ENCODE results near the gene RAB27A.

RAB27A gene

DNA sequence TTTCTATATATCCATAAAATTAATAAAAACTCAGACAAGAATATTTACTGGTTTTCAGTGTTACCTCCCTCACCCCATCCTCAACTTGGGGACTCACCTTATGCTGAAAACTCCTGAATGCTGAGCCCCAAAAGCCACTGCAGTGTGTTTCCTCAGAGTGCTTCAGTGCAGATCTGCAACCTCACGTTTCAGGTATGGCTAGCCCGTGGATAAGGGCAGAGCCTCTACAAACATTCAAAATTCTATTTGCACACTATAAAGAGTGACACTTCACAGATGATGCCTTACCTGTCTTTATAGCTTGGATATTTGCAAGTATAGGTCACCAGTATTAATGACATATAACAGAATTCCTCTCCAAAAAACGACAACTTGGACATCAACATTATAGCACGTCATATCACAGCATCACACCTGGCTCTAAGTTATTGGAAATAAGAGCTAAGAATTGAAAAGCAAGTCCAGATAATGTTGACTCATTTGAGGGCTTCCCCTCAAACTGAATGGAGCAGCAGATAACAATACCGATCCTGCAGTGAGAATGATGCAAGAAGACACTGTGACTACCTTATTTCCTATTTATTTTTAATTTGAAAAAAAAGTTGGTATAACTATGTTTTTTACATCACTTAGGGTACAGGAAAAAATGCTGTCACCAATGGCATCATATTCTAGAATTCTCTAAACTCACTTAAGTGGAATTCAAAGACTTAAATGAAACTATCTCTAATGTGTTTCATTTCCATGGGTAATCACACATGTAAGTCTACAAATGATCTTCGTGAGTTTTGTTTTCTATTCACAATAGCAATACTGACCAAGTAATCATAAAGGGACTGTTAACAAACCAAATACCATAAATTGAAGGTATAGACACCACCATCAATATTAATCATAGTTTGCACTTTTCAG is 52.1 kb downstream of the RAB27A start:
- H3K9ac ChIP-seq: no peak overlapping the region
- H3K4me2 ChIP-seq (ENCODE audit: low read length): no peak overlapping the region
- no peak overlapping the region for H3K27ac ChIP-seq
- no peaks in the 10 kb centered on the region for H3K4me1 ChIP-seq
- no peak overlapping the region for H3K4me3 ChIP-seq (ENCODE audit: low read depth, low read length)
- no peak overlapping the region for H2AFZ ChIP-seq
- TF ChIP-seq, protein P1, sequence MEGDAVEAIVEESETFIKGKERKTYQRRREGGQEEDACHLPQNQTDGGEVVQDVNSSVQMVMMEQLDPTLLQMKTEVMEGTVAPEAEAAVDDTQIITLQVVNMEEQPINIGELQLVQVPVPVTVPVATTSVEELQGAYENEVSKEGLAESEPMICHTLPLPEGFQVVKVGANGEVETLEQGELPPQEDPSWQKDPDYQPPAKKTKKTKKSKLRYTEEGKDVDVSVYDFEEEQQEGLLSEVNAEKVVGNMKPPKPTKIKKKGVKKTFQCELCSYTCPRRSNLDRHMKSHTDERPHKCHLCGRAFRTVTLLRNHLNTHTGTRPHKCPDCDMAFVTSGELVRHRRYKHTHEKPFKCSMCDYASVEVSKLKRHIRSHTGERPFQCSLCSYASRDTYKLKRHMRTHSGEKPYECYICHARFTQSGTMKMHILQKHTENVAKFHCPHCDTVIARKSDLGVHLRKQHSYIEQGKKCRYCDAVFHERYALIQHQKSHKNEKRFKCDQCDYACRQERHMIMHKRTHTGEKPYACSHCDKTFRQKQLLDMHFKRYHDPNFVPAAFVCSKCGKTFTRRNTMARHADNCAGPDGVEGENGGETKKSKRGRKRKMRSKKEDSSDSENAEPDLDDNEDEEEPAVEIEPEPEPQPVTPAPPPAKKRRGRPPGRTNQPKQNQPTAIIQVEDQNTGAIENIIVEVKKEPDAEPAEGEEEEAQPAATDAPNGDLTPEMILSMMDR (IDR thresholded peaks at IDR 0.05): no peak
- no peaks in the 10 kb centered on the region for H3K36me3 ChIP-seq (ENCODE audit: control insufficient read depth, insufficient read depth, low read length)
- no peaks in the 10 kb centered on the region for H3K27me3 ChIP-seq (ENCODE audit: control insufficient read depth, insufficient read depth, low read length)
- H3K9me3 ChIP-seq (ENCODE audit: control insufficient read depth, low read length): no peaks in the 10 kb centered on the region
- H3K79me2 ChIP-seq: no peaks in the 10 kb centered on the region

DNA sequence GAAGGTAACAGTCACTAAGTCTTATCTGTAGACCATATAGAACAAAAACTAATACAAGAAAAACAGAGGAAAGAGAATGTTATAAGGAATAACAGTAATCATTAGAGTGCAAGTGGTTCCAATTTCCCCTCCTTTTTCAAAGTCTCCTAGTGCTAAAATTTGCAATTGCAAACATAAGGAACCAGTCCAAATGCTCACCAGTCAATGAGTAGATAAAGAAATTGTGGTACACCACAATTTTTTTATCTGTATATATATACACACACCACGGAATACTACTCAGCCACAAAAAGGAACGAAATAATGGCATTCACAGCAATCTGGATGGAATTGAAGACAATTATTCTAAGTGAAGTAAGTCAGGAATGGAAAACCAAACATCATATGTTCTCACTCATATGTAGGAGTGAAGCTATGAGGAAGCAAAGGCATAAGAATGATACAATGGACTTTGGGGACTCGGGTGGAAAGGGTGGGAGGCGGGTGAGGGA is 54.0 kb downstream of the RAB27A start:
- TF ChIP-seq, protein P1 (IDR thresholded peaks at IDR 0.05): no peak
- no peak overlapping the region for H3K4me3 ChIP-seq (ENCODE audit: low read depth, low read length)
- H3K36me3 ChIP-seq (ENCODE audit: control insufficient read depth, insufficient read depth, low read length): no peaks in the 10 kb centered on the region
- no peaks in the 10 kb centered on the region for H3K4me1 ChIP-seq
- no peak overlapping the region for H3K4me2 ChIP-seq (ENCODE audit: low read length)
- H2AFZ ChIP-seq: no peak overlapping the region
- H3K27ac ChIP-seq: no peak overlapping the region
- no peaks in the 10 kb centered on the region for H3K79me2 ChIP-seq
- H3K9ac ChIP-seq: no peak overlapping the region
- no peaks in the 10 kb centered on the region for H3K9me3 ChIP-seq (ENCODE audit: control insufficient read depth, low read length)
- H3K27me3 ChIP-seq (ENCODE audit: control insufficient read depth, insufficient read depth, low read length): no peaks in the 10 kb centered on the region

DNA sequence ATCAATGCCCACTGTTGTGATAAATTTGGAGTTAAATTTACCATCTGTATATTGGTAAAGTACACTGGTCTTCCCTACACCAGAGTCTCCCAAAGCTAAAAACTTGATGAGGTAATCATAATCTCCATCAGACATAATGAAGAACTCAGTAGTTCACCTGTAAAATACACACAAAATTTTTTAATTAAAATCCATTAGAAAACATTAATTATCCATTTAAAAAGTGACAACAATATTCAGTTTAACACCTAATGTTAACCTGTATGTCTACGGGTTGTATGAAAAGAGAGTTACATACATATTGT is 54.9 kb downstream of the RAB27A start:
- Histone ChIP-seq H3K4me1 (no peaks in the 10 kb centered on the region), H3K4me2 (ENCODE audit: low read length) (no peak overlapping the region), H3K9ac (no peak overlapping the region), H3K36me3 (ENCODE audit: control insufficient read depth, insufficient read depth, low read length) (no peaks in the 10 kb centered on the region), H3K9me3 (ENCODE audit: control insufficient read depth, low read length) (no peaks in the 10 kb centered on the region), H2AFZ (no peak overlapping the region), H3K27me3 (ENCODE audit: control insufficient read depth, insufficient read depth, low read length) (no peaks in the 10 kb centered on the region), H3K79me2 (no peaks in the 10 kb centered on the region), H3K4me3 (ENCODE audit: low read depth, low read length) (no peak overlapping the region), H3K27ac (no peak overlapping the region)
- TF ChIP-seq, protein P1 (IDR thresholded peaks at IDR 0.05): no peak

DNA sequence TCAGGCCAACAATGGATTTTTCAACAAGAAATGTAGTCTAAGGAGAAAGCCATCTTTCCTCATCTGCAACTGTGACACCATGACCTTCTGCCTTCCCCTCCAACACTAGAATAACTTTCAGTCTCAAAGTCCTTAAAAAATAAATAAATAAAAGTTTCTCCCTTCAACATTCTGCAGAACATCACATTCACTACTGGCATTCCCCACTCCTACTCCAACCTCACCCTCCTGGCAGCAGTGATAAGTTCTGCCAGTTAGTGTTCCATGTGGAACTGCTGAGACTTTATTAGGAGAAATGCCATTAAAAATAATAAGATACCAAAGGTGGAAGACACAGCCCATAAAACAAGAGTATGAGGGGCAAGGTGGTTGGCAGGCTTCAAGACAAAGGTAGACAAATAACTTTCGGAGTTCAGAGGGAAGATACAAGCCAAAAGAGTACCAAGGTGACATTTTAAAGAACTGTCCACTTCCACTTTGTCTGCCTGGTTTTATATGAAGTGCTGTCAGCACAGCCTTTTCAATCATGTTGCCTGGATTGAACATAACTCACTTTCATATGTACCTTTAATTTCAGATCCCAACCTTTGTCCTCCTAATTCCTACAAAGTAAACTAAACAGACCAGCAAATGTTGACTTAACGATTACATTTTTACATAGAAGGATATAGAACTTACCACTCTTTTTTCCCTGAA is 55.4 kb downstream of the RAB27A start:
- Histone ChIP-seq H3K27me3 (ENCODE audit: control insufficient read depth, insufficient read depth, low read length) (no peaks in the 10 kb centered on the region), H2AFZ (no peak overlapping the region), H3K4me3 (ENCODE audit: low read depth, low read length) (no peak overlapping the region), H3K79me2 (no peaks in the 10 kb centered on the region), H3K27ac (no peak overlapping the region), H3K9me3 (ENCODE audit: control insufficient read depth, low read length) (no peaks in the 10 kb centered on the region), H3K9ac (no peak overlapping the region), H3K4me1 (no peaks in the 10 kb centered on the region), H3K36me3 (ENCODE audit: control insufficient read depth, insufficient read depth, low read length) (no peaks in the 10 kb centered on the region), H3K4me2 (ENCODE audit: low read length) (no peak overlapping the region)
- TF ChIP-seq, protein P1 (IDR thresholded peaks at IDR 0.05): no peak
